ENCODE results near the gene CMTM3.

Gene CMTM3

GRCh38 chr16:66651965-66652364 lies 47.5 kb downstream of the CMTM3 start (continued):
- TF ChIP-seq ZBTB49 (tag by site-specific recombination; IDR thresholded peaks at IDR 0.05; ENCODE audit: low read depth) (no peak), ZNF26 (tag by site-specific recombination; IDR thresholded peaks at IDR 0.05) (no peak), GLI2 (tag by site-specific recombination; IDR thresholded peaks at IDR 0.05; ENCODE audit: borderline replicate concordance, low read depth) (no peak), ZNF449 (tag by site-specific recombination; IDR thresholded peaks at IDR 0.05) (no peak), KLF8 (tag by site-specific recombination; IDR thresholded peaks at IDR 0.05) (no peak), OVOL3 (tag by site-specific recombination; IDR thresholded peaks at IDR 0.05) (no peak)

- CTCF ChIA-PET, result interaction anchor here (0.6 to 3.7 kb wide), 10 partner anchors 8 to 257 kb away, joined by 3 to 86 read pairs (median 4); partner anchors contain the start of gene CMTM4
- H3K9me3 ChIP-seq (ENCODE audit: control insufficient read depth, insufficient read depth, low read depth, low read length), result no peaks in the 10 kb centered on the region
- H3K4me1 ChIP-seq (ENCODE audit: control insufficient read depth, insufficient read depth, low read length), result peaks cover 5% of the 10 kb centered on the region
- POLR2A ChIA-PET, result no interaction called here
- no peak overlapping the region for H3K27ac ChIP-seq (ENCODE audit: extremely low read depth, low read depth, low read length)
- H3K4me3 ChIP-seq (ENCODE audit: low read depth, low read length), result no peak overlapping the region
- H3K36me3 ChIP-seq (ENCODE audit: control insufficient read depth in 2 of 2, insufficient read depth in 1 of 2, low read length in 2 of 2), result no peaks in the 10 kb centered on the region; a peak in 1 of 3 replicates
- TF ChIP-seq ZSCAN30 (tag by site-specific recombination; IDR thresholded peaks at IDR 0.05) (no peak), ZNF292 (tag by site-specific recombination; IDR thresholded peaks at IDR 0.05; ENCODE audit: borderline replicate concordance, low read depth) (no peak), ZNF280C (tag by site-specific recombination; IDR thresholded peaks at IDR 0.05) (no peak)
Observed at GRCh38 chr16:66652661-66653360, 48.3 kb downstream of the CMTM3 start.

- CTCF ChIA-PET, result interaction anchor here (1.3 to 3.7 kb wide), 2 partner anchors 19 to 45 kb away, joined by 4 to 18 read pairs; no protein-coding TSS in a partner anchor
- Histone ChIP-seq H3K9me3 (ENCODE audit: control insufficient read depth, insufficient read depth, low read depth, low read length) (no peaks in the 10 kb centered on the region), H3K36me3 (ENCODE audit: control insufficient read depth in 2 of 2, insufficient read depth in 1 of 2, low read length in 2 of 2) (no peaks in the 10 kb centered on the region; a peak in 1 of 3 replicates), H3K4me1 (ENCODE audit: control insufficient read depth, insufficient read depth, low read length) (peaks cover 5% of the 10 kb centered on the region), H3K4me3 (ENCODE audit: low read depth, low read length) (no peak overlapping the region), H3K27ac (ENCODE audit: extremely low read depth, low read depth, low read length) (no peak overlapping the region)
- POLR2A ChIA-PET, result no interaction called here
- TF ChIP-seq ZNF701 (tag by site-specific recombination; IDR thresholded peaks at IDR 0.05) (no peak), ZNF121 (tag by site-specific recombination; IDR thresholded peaks at IDR 0.05) (0 out of 2 replicates have a peak, but pooled peaks have one; percentile 40), ZNF571 (tag by site-specific recombination; IDR thresholded peaks at IDR 0.05) (no peak), SCRT2 (tag by site-specific recombination; IDR thresholded peaks at IDR 0.05) (no peak), BCL6B (tag by site-specific recombination; IDR thresholded peaks at IDR 0.05) (no peak), ZBTB20 (tag by site-specific recombination; IDR thresholded peaks at IDR 0.05) (peak; percentile 21; the same call in 1 of the 2 replicates), ZNF600 (tag by site-specific recombination; IDR thresholded peaks at IDR 0.05) (no peak)
Observed at GRCh38 chr16:66653581-66654350, 49.3 kb downstream of the CMTM3 start.

Measured in HEK293 (cell line).